ENCODE results near the gene SMARCC1.

Gene SMARCC1

GRCh38 chr3:47583320-47584075, 198.2 kb downstream of the SMARCC1 start:
- H3K4me3 ChIP-seq (ENCODE audit: low read depth, low read length): no peak overlapping the region
- no peak for DNase-seq (ENCODE audit: low read depth)
- TF ChIP-seq, protein P1, sequence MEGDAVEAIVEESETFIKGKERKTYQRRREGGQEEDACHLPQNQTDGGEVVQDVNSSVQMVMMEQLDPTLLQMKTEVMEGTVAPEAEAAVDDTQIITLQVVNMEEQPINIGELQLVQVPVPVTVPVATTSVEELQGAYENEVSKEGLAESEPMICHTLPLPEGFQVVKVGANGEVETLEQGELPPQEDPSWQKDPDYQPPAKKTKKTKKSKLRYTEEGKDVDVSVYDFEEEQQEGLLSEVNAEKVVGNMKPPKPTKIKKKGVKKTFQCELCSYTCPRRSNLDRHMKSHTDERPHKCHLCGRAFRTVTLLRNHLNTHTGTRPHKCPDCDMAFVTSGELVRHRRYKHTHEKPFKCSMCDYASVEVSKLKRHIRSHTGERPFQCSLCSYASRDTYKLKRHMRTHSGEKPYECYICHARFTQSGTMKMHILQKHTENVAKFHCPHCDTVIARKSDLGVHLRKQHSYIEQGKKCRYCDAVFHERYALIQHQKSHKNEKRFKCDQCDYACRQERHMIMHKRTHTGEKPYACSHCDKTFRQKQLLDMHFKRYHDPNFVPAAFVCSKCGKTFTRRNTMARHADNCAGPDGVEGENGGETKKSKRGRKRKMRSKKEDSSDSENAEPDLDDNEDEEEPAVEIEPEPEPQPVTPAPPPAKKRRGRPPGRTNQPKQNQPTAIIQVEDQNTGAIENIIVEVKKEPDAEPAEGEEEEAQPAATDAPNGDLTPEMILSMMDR (conservative IDR thresholded peaks at IDR 0.05; ENCODE audit: low read depth, low read length): no peak

DNA sequence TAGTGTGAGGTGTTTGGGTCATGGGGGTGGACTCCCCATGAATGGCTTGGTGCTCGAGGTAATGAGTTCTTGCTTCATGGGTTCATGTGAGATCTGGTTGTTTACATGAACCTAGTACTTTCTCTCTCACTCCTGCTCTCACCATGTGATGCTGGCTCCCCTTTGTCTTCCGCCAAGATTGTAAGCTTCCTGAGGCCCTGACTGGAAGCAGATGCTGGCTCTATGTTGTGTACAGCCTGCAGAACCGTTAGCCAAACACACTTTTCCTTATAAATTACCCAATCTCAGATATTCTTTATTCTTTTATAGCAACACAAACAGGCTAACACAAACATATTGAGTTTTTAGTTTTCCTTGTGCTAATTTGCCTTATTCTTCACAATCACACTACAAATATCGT, 199.9 kb downstream of the SMARCC1 start:
- TF ChIP-seq, protein P1 (conservative IDR thresholded peaks at IDR 0.05; ENCODE audit: low read depth, low read length): no peak

GRCh38 chr3:47581422-47581821, 200.3 kb downstream of the SMARCC1 start:
- no peak for DNase-seq (ENCODE audit: low read depth)
- TF ChIP-seq, protein P1 (conservative IDR thresholded peaks at IDR 0.05; ENCODE audit: low read depth, low read length): no peak
- H3K4me3 ChIP-seq (ENCODE audit: low read depth, low read length): no peak overlapping the region

More for the DNA sequence above, 199.9 kb downstream of the SMARCC1 start:
- DNase-seq (ENCODE audit: low read depth): no peak
- no peak overlapping the region for H3K4me3 ChIP-seq (ENCODE audit: low read depth, low read length)

DNA sequence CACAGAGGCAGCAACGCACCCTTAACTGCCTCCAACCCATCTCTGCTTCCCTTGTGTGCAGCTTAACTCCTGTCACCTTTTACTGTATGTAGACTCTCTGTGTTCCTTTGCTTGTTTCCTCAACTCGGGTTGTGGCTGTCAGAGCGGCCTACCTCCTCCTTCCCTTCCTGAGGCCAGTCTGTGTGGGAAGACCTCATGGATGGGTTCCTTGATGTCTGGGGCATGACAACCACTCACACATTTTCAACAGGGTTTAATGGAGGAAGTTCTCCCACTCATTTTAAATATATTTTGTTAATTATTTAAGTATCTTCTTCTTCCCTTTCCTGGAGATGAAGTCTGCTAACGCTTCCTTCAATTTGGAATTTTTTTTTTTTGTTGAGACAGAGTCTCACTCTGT, 201.2 kb downstream of the SMARCC1 start:
- TF ChIP-seq, protein P1 (conservative IDR thresholded peaks at IDR 0.05; ENCODE audit: low read depth, low read length): no peak
- no peak for DNase-seq (ENCODE audit: low read depth)

DNA sequence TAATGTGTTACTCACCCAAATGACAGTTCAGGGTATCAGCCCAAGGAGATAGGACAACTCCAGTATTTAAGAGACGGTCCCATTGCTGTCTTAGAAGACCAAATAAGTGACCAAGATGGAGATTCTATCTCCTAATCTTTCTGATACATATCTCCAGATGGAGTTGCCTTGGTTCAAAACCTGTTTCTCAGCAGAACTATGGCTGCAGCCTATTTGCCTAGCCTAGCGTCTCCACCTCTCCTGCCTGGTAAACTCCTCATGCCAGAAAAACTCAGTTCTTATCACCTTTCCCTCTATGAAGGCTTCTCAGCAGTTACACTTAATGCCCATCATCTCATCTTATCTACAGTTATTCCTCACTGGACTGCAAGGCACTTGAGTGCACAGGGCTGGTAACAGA, 201.8 kb downstream of the SMARCC1 start:
- TF ChIP-seq, protein P1 (conservative IDR thresholded peaks at IDR 0.05; ENCODE audit: low read depth, low read length): no peak
- H3K4me3 ChIP-seq (ENCODE audit: low read depth, low read length): no peak overlapping the region
- no peak for DNase-seq (ENCODE audit: low read depth)

More for the DNA sequence above, 201.2 kb downstream of the SMARCC1 start:
- H3K4me3 ChIP-seq (ENCODE audit: low read depth, low read length): no peak overlapping the region

DNA sequence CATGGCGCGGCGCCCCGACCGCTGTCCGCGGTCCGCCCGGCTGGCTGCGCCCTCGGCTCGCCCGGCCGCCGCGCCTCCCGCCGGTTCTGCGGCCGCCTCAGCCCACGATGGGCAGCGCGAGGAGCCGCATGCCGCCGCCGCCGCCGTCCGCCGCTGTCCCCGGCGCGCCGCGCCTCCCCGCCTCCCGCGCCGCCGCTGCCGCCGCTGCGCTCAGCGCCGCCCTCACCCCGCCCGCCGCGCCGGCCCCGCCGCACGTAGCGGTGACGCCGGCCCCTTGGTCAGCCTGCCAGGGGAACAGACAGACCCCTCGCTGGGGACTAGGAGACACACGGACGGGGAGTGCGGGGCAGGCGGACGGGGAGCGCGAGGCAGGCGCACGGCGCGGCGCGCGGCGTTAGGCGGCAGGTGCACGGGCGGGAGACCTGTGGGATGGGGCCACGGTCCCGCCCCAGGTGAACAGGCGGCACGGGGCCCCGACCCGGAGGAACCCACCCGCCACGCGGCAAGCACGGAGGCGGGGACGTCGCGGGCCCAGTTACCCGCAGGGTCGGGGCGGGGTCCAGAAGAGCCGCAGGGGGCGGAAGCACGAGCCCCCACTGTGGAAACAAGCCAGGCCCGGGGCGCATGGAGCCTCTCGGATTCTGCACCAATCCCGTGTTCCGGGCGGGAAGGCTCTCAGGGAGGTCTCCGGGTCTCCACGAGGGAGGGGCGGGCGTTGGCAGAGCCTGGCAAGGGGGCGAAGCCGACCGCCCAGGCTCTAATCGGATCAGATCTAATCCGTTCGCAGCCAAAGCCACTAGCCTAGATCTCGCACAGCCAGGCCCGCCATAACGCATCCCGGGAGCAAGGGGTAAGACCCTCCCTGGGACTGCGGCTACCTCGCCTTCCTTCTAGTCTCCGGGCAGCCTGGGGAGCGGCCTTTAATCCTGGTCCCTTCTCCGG, 202.7 kb downstream of the SMARCC1 start, which contains the start of gene CSPG5:
TSS of gene CSPG5 (minus strand) at position 175 of the 942 bp plus-strand sequence. CDS start at position 3, 172 bp downstream.
- TF ChIP-seq, protein P1 (conservative IDR thresholded peaks at IDR 0.05; ENCODE audit: low read depth, low read length): no peak
- no peak for DNase-seq (ENCODE audit: low read depth)
- peak within 1 kb of the TSS; percentile 52 for H3K4me3 ChIP-seq (ENCODE audit: low read depth, low read length)

Data from choroid plexus epithelial cell (primary cell).